Gastrocnemius medialis (tissue), 4 donors: ENCODE results near the gene RPA4. TPM values are rescaled to one million over a fixed set of nuclear protein-coding genes. Genes with fewer than 3 reads are reported as not detected.

Experiments
- ATAC-seq, 2 donors: fragments of 150-250 bp; one replicate each; pipeline ENCODE4 v1.9.1; 2016
- DNase-seq, 2 donors: peaks; one replicate each; pipeline ENCODE4 v3.0.0-alpha.2; 2019
- H3K27ac ChIP-seq, 4 donors: fragments of 200-600 bp; sonication (generic); 1 replicate in 1 of 4; 2 replicates in 3 of 4; pipeline ENCODE4 v1.5.1; 2016 to 2018; ENCODE audit warnings: mild to moderate bottlenecking in 2 of 4, moderate library complexity in 1 of 4
- H3K27me3 ChIP-seq, 3 donors: fragments of 200-600 bp; sonication (generic) in 2 of 3; 1 replicate in 1 of 3; 2 replicates in 2 of 3; pipeline versions ENCODE4 v1.5.1 to v1.6.0; 2016 to 2019; ENCODE audit warnings: mild to moderate bottlenecking in 1 of 3, moderate library complexity in 1 of 3
- H3K36me3 ChIP-seq, 2 donors: fragments of 200-600 bp; sonication (generic) in 1 of 2; one replicate each; pipeline ENCODE4 v1.5.1; 2017 to 2018
- H3K4me1 ChIP-seq, 2 donors: fragments of 200-600 bp; sonication (generic) in 1 of 2; one replicate each; pipeline ENCODE4 v1.5.1; 2016 to 2017; ENCODE audit warnings: mild to moderate bottlenecking in 2 of 2
- H3K4me3 ChIP-seq, 4 donors: fragments of 200-600 bp; sonication (generic) in 3 of 4; 1 replicate in 1 of 4; 2 replicates in 3 of 4; pipeline ENCODE4 v1.5.1; 2016 to 2019; ENCODE audit warnings: mild to moderate bottlenecking in 2 of 4
- H3K9me3 ChIP-seq, 3 donors: fragments of 200-600 bp; sonication (generic) in 2 of 3; 1 replicate in 1 of 3; 2 replicates in 2 of 3; pipeline ENCODE4 v1.5.1; 2016 to 2019
- CTCF ChIP-seq, 5 experiments: fragments of 450-650 bp in 3 of 5; fragments of 200-600 bp in 2 of 5; sonication (generic) in 2 of 5; IDR thresholded peaks in 4 of 5; conservative IDR thresholded peaks in 1 of 5; 1 replicate in 4 of 5; 2 replicates in 1 of 5; pipeline ENCODE4 v1.5.1; 2016 to 2019; ENCODE audit warnings: antibody characterized with exemption in 5 of 5, mild to moderate bottlenecking in 3 of 5, moderate library complexity in 3 of 5
- POLR2A ChIP-seq, 2 donors: fragments of 450-650 bp; IDR thresholded peaks; one replicate each; pipeline ENCODE4 v1.6.1; 2017; ENCODE audit warnings: antibody characterized with exemption in 2 of 2, mild to moderate bottlenecking in 2 of 2, moderate library complexity in 2 of 2
- in situ Hi-C, 4 donors: fragments of 200-750 bp; cut with MboI; loops; one replicate each; pipeline versions ENCODE4 v1.15.0 to v1.8.0; 2017; ENCODE audit warnings: low sequenced_read_pairs in 4 of 4
- intact Hi-C: fragments of 100-400 bp; cut with DNase I; formaldehyde crosslinking; loops from one replicate; pipeline ENCODE4 v1.15.1; 2023; ENCODE audit warnings: low total_unique reads
- total RNA-seq, 4 donors: library from RNA; depleted of rRNA; stranded (reverse); fragments of >200 nt; gene quantifications; one replicate each; pipeline versions ENCODE4 v1.1.0 to v1.2.3, GENCODE V29; 2016

The RPA4 gene
- total RNA-seq, 4 donors from 2014 or later = 0.51 to 3.1 TPM; not detected in 2

GRCh38 chrX:96919672-96920071 is 36.0 kb downstream of the RPA4 start:
- Histone ChIP-seq H3K36me3 (no peaks in the 10 kb centered on the region), H3K9me3 (no peaks in the 10 kb centered on the region), H3K27ac (no peak overlapping the region), H3K27me3 (no peaks in the 10 kb centered on the region), H3K4me1 (no peaks in the 10 kb centered on the region), H3K4me3 (no peak overlapping the region)
- DNase-seq (no peak), ATAC-seq (no peak)
- TF ChIP-seq POLR2A (IDR thresholded peaks at IDR 0.05) (no peak), CTCF (IDR thresholded peaks at IDR 0.05 in 4 of 5, conservative IDR thresholded peaks at IDR 0.05 in 1 of 5) (no peak)
- in situ Hi-C loops (no loop called here), intact Hi-C loops (no loop called here)

- no peak overlapping the region for H3K27ac ChIP-seq
- no peaks in the 10 kb centered on the region for H3K27me3 ChIP-seq
- in situ Hi-C loops = no loop called here
- intact Hi-C loops = no loop called here
- H3K9me3 ChIP-seq = no peaks in the 10 kb centered on the region
- TF ChIP-seq POLR2A (IDR thresholded peaks at IDR 0.05) (no peak), CTCF (IDR thresholded peaks at IDR 0.05 in 4 of 5, conservative IDR thresholded peaks at IDR 0.05 in 1 of 5) (no peak)
- no peaks in the 10 kb centered on the region for H3K36me3 ChIP-seq
- no peak overlapping the region for H3K4me3 ChIP-seq
- DNase-seq (no peak), ATAC-seq (no peak)
- no peaks in the 10 kb centered on the region for H3K4me1 ChIP-seq
Observed at GRCh38 chrX:96924581-96924980, 40.9 kb downstream of the RPA4 start.

- in situ Hi-C loops = no loop called here
- Histone ChIP-seq H3K36me3 (no peaks in the 10 kb centered on the region), H3K4me1 (no peaks in the 10 kb centered on the region), H3K27me3 (peaks cover 0 to 4% (median 0%) of the 10 kb centered on the region in 3 donors), H3K27ac (no peak overlapping the region), H3K9me3 (no peaks in the 10 kb centered on the region), H3K4me3 (no peak overlapping the region)
- intact Hi-C loops = no loop called here
- TF ChIP-seq POLR2A (IDR thresholded peaks at IDR 0.05) (no peak), CTCF (IDR thresholded peaks at IDR 0.05 in 4 of 5, conservative IDR thresholded peaks at IDR 0.05 in 1 of 5) (no peak)
- no peak for DNase-seq
- ATAC-seq = no peak
Observed at GRCh38 chrX:96929036-96929435, 45.3 kb downstream of the RPA4 start.

Other genes starting within 250 kb of the RPA4 start
- 10 to 100 TPM; 12.1 to 41.6 (median 29.1) TPM for gene DIAPH2, start 199.1 kb upstream of the RPA4 start, total RNA-seq